ENCODE results near the gene NUDT6. TPM values are rescaled to one million over a fixed set of nuclear protein-coding genes. Genes with fewer than 3 reads are reported as not detected.
"Not testable (repeated sequence)": the region's sequence is repeated elsewhere in the genome, so short reads cannot be mapped to it uniquely, and the experiment has no call there.

The NUDT6 gene
- total RNA-seq, 2 donors from 2014 or later = 6.6 to 12.4 TPM

DNA sequence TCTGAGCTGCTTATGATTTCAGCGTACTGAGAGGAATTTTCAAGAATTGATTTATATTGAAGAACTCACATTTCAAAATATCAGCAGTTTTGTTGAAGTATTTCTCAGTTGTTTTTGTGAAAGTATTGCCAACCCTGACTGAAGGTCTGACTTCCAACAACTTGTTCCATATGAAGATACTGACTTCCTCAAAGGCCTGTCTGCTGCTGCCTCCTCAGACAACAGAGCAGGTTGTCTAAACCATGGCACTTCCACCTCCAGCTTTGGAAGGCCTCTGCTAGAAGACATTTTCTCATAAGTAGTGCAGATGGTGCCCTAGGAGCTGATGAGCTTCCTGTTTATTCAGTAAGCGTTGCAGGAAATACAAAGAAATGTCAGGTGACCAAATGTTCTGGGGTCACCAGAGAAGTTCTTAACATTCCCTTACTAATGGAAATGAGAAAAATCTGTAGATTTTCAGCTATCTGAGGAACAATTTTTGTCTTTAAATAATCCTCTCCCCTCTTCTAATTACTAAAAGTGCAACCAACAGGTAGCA lies 67.0 kb downstream of the NUDT6 start:
- Histone ChIP-seq H3K27me3 (replicated peaks; ENCODE audit: insufficient read depth) (no peaks in the 10 kb centered on the region), H3K9me3 (no peaks in the 10 kb centered on the region), H3K36me3 (no peaks in the 10 kb centered on the region), H3K4me3 (no peak overlapping the region), H3K4me1 (replicated peaks) (no peaks in the 10 kb centered on the region), H3K27ac (peak overlapping the region; percentile 17 to 44)
- WGBS = 70% methylated on average over 2 of the region's 2 CpGs
- intact Hi-C loops (cut with DNase I) = no loop called here
- DNase-seq (ENCODE audit: low spot score) = no peak
- TF ChIP-seq POLR2A (IDR thresholded peaks at IDR 0.05) (no peak), POLR2AphosphoS5 (IDR thresholded peaks at IDR 0.05) (no peak)
- TF ChIP-seq, protein P1, sequence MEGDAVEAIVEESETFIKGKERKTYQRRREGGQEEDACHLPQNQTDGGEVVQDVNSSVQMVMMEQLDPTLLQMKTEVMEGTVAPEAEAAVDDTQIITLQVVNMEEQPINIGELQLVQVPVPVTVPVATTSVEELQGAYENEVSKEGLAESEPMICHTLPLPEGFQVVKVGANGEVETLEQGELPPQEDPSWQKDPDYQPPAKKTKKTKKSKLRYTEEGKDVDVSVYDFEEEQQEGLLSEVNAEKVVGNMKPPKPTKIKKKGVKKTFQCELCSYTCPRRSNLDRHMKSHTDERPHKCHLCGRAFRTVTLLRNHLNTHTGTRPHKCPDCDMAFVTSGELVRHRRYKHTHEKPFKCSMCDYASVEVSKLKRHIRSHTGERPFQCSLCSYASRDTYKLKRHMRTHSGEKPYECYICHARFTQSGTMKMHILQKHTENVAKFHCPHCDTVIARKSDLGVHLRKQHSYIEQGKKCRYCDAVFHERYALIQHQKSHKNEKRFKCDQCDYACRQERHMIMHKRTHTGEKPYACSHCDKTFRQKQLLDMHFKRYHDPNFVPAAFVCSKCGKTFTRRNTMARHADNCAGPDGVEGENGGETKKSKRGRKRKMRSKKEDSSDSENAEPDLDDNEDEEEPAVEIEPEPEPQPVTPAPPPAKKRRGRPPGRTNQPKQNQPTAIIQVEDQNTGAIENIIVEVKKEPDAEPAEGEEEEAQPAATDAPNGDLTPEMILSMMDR (IDR thresholded peaks at IDR 0.05) = no peak

DNA sequence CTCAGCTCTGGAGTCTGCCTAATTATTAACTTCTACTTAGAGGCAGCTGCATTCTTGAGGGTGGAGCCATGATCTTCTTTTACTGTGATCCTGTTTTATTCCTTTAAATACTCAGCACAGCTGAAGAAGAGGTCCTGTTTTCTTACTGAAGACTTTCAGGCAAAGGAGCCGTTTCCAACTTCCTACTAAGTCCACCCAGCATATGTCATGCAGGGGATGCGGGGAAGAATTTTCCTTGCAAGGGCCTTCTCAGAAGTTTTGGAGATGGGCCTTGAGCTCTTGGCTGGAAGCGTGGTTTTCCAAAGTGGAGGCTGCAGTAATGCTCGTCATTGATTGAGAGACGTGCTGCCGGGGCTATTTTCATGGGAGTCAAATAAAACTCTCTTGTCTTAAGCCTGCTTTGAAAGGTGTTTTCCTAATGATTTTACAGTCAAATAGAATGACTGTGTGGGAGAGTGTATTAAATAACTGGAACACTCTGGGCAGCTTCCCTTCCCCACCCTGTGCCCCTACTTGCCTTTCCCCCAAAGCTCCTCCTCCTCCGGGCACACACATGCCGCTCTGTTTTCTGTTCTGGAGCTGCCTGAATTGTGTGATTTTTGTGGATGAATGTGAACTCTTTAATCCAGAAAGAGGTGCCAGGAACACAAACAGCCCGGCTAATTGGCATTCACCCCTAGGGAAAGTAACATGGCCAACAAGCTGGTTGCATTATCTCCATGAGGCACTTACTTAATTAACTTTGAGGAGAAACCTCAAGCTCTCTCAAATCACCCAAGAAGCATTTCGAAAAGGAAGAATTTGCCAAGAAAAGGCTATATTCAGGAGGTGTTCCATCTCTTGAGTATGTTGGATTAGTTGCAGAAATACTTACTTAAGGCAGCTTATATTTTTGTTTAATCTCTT lies 67.7 kb downstream of the NUDT6 start:
- H3K4me3 ChIP-seq = no peak overlapping the region

DNA sequence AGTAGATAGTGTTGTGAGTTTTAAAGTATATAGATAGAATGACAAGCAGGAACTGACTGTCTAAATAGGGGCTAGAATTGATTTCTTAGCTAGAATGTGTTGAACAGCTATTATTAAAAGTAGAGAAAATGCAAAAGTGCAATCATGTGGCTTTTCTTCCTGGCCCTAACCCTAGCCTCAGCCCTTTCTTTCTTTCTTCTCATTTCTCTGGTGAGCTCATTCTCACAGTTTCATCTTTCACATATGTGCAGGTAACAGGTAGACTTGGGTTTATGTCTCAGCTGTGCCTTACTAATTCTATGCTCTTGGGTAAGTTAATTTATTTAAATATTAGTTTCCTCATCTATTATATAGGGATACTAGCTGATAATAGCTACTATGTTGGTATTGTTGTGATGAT lies 70.8 kb downstream of the NUDT6 start:
- intact Hi-C loops (cut with DNase I) = no loop called here
- no peaks in the 10 kb centered on the region for H3K36me3 ChIP-seq
- H3K9me3 ChIP-seq = no peaks in the 10 kb centered on the region
- no peaks in the 10 kb centered on the region for H3K4me1 ChIP-seq (replicated peaks)
- TF ChIP-seq, protein P1 (IDR thresholded peaks at IDR 0.05) = no peak
- no peak for TF ChIP-seq POLR2A (IDR thresholded peaks at IDR 0.05)
- TF ChIP-seq POLR2AphosphoS5 (IDR thresholded peaks at IDR 0.05) = no peak
- H3K27ac ChIP-seq = no peak overlapping the region
- H3K27me3 ChIP-seq (replicated peaks; ENCODE audit: insufficient read depth) = no peaks in the 10 kb centered on the region
- DNase-seq (ENCODE audit: low spot score) = no peak
- H3K4me3 ChIP-seq = no peak overlapping the region

More for the DNA sequence above, 67.7 kb downstream of the NUDT6 start:
- Histone ChIP-seq H3K27ac (peak overlapping the region; percentile 17 to 44), H3K4me1 (replicated peaks) (no peaks in the 10 kb centered on the region), H3K9me3 (no peaks in the 10 kb centered on the region), H3K27me3 (replicated peaks; ENCODE audit: insufficient read depth) (no peaks in the 10 kb centered on the region), H3K36me3 (no peaks in the 10 kb centered on the region)
- DNase-seq (ENCODE audit: low spot score) = peak; percentile 41
- WGBS = 27% methylated on average over 10 of the region's 10 CpGs
- intact Hi-C loops (cut with DNase I) = no loop called here
- TF ChIP-seq, protein P1 (IDR thresholded peaks at IDR 0.05) = no peak
- TF ChIP-seq POLR2AphosphoS5 (IDR thresholded peaks at IDR 0.05) = peak; percentile 13

DNA sequence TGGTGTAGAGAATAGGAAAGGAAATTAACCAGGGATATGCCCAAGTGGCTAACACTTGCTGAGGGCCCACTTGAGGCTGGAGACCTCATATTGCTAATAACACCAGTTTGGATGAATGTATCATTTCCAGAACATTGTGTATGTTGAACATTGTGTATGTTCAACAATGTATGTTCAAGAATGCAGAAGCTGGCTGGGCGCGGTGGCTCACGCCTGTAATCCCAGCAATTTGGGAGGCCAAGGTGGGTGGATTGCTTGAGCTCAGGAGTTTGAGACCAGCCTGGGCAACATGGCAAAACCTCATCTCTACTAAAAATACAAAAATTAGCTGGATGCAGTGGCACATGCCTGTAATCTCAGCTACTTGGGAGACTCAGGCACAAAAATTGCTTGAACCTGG lies 72.6 kb downstream of the NUDT6 start:
- intact Hi-C loops (cut with DNase I); H3K4me3 ChIP-seq; H3K9me3 ChIP-seq; H3K36me3 ChIP-seq; H3K27me3 ChIP-seq (replicated peaks; ENCODE audit: insufficient read depth); H3K27ac ChIP-seq; H3K4me1 ChIP-seq (replicated peaks); DNase-seq (ENCODE audit: low spot score): not testable (repeated sequence)
- WGBS = 100% methylated on average over 3 of the region's 3 CpGs

DNA sequence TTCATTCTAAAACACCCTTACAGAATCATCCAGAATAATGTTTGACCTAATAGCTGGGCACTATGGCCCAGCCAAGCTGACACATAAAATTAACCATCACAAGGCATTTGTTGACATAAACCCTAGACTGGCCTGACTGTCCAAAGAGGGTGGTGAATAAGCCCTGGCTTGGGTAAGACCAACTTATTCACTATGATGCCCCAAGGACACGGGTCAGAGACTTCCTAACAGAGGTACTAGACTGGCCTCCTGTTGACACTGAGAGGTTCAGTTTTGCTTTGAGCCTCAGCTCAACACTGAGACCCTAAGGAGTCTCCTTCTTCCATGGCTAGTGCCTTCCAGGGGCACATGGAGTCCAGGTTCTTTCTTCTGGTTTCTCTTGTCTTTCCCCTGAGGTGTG lies 74.5 kb downstream of the NUDT6 start:
- Histone ChIP-seq H3K36me3 (no peaks in the 10 kb centered on the region), H3K27me3 (replicated peaks; ENCODE audit: insufficient read depth) (no peaks in the 10 kb centered on the region), H3K9me3 (no peaks in the 10 kb centered on the region), H3K27ac (no peak overlapping the region), H3K4me1 (replicated peaks) (no peaks in the 10 kb centered on the region), H3K4me3 (no peak overlapping the region)
- 100% methylated on average over 1 of the region's 1 CpG for WGBS
- intact Hi-C loops (cut with DNase I) = no loop called here
- no peak for DNase-seq (ENCODE audit: low spot score)
- TF ChIP-seq POLR2A (IDR thresholded peaks at IDR 0.05) = no peak
- TF ChIP-seq, protein P1 (IDR thresholded peaks at IDR 0.05) = no peak
